SK-N-SH treated with all-trans-retinoic acid at 6 μM for 48 hours (cell line): ENCODE data around the gene KCNJ1.

Experiments
- ARNTL ChIP-seq: fragments of 450-650 bp; formaldehyde crosslinking; IDR thresholded peaks from 2 replicates; pipeline ENCODE4 v1.5.0; 2020; ENCODE audit warnings: low read depth, mild to moderate bottlenecking, moderate library complexity, borderline replicate concordance
- CREB5 ChIP-seq: fragments of 250-450 bp; sonication (Bioruptor Pico); IDR thresholded peaks from 2 replicates; pipeline ENCODE4 v1.5.1; 2020; ENCODE audit warnings: low read depth, mild to moderate bottlenecking, moderate library complexity
- CSDC2 ChIP-seq: fragments of 250-450 bp; sonication (Bioruptor Pico); IDR thresholded peaks from 2 replicates; pipeline ENCODE4 v1.5.0; 2020; ENCODE audit warnings: mild to moderate bottlenecking, moderate library complexity
- ISL1 ChIP-seq: fragments of 250-450 bp; sonication (Bioruptor Pico); IDR thresholded peaks from 2 replicates; pipeline ENCODE4 v2.1.2; 2022; ENCODE audit warnings: mild to moderate bottlenecking, moderate library complexity
- OSR1 ChIP-seq: fragments of 250-450 bp; sonication (Bioruptor Pico); IDR thresholded peaks from 2 replicates; pipeline ENCODE4 v1.8.0; 2022; ENCODE audit warnings: moderate library complexity, mild to moderate bottlenecking, inconsistent platforms
- PATZ1 ChIP-seq: fragments of 250-450 bp; sonication (Bioruptor Pico); IDR thresholded peaks from 2 replicates; pipeline ENCODE4 v1.8.0; 2020; ENCODE audit warnings: mild to moderate bottlenecking, moderate library complexity, borderline replicate concordance
- RARB ChIP-seq: fragments of 250-450 bp; sonication (Bioruptor Pico); IDR thresholded peaks from 2 replicates; pipeline ENCODE4 v1.8.0; 2021; ENCODE audit warnings: mild to moderate bottlenecking, moderate library complexity
- TSHZ2 ChIP-seq: fragments of 250-450 bp; sonication (Bioruptor Pico); IDR thresholded peaks from 2 replicates; pipeline ENCODE4 v1.5.0; 2020; ENCODE audit warnings: mild to moderate bottlenecking, moderate library complexity
- ZFP3 ChIP-seq: fragments of 250-450 bp; sonication (Bioruptor Pico); IDR thresholded peaks from 2 replicates; pipeline ENCODE4 v1.5.0; 2020; ENCODE audit warnings: mild to moderate bottlenecking, moderate library complexity
- ZFP30 ChIP-seq: fragments of 450-650 bp; formaldehyde crosslinking; IDR thresholded peaks from 2 replicates; pipeline ENCODE4 v1.5.0; 2022; ENCODE audit warnings: mild to moderate bottlenecking, moderate library complexity

- TF ChIP-seq OSR1 (CRISPR knock-in tag) (no peak), PATZ1 (CRISPR knock-in tag) (no peak), ARNTL (CRISPR knock-in tag) (no peak), TSHZ2 (no peak), ZFP3 (no peak), ISL1 (CRISPR knock-in tag) (no peak), RARB (CRISPR knock-in tag) (no peak), CREB5 (CRISPR knock-in tag) (no peak), CSDC2 (CRISPR knock-in tag) (no peak), ZFP30 (CRISPR knock-in tag) (no peak)
These were observed 27.2 kb upstream of the KCNJ1 start for GRCh38 chr11:128894286-128894681.
